Neuron (in vitro differentiated cells): ENCODE results near the gene MYOM3.

Source experiments
- H2AFZ ChIP-seq: one replicate; pipeline ENCODE4 v1.6.1; 2013; ENCODE audit warnings: low read depth, mild to moderate bottlenecking, inconsistent platforms, low read length, moderate library complexity
- H3K27me3 ChIP-seq: one replicate; pipeline ENCODE4 v1.6.1; 2013; ENCODE audit warnings: low read length; ENCODE audit not compliant: insufficient read depth
- H3K36me3 ChIP-seq: one replicate; pipeline ENCODE4 v1.6.1; 2013; ENCODE audit warnings: low read length; ENCODE audit not compliant: insufficient read depth
- H3K4me1 ChIP-seq: one replicate; pipeline ENCODE4 v1.6.1; 2013; ENCODE audit warnings: low read length; ENCODE audit not compliant: insufficient read depth
- H3K4me3 ChIP-seq: 2 replicates; pipeline ENCODE4 v1.5.1; 2013; ENCODE audit warnings: mild to moderate bottlenecking, low read length, moderate library complexity
- H3K9me3 ChIP-seq: one replicate; pipeline ENCODE4 v1.6.1; 2013; ENCODE audit warnings: low read length

The MYOM3 gene

GRCh38 chr1:24111996-24112779 lies at the start of gene MYOM3:
MYOM3 (minus strand) TSS chr1:24112135; CDS start chr1:24108636, 3,499 bp downstream.
- H3K27me3 ChIP-seq, result peaks cover 45% of the 10 kb centered on the region
- H3K36me3 ChIP-seq, result no peaks in the 10 kb centered on the region
- H3K4me3 ChIP-seq, result no peak within 1 kb of the TSS
- no peaks in the 10 kb centered on the region for H3K4me1 ChIP-seq
- no peaks in the 10 kb centered on the region for H3K9me3 ChIP-seq
- H2AFZ ChIP-seq, result no peak within 1 kb of the TSS

GRCh38 chr1:24161270-24161669 lies 49.3 kb upstream of the MYOM3 start:
- Histone ChIP-seq H3K9me3 (no peaks in the 10 kb centered on the region), H2AFZ (no peak overlapping the region), H3K4me3 (no peak overlapping the region), H3K27me3 (peaks cover 7% of the 10 kb centered on the region), H3K36me3 (no peaks in the 10 kb centered on the region), H3K4me1 (no peaks in the 10 kb centered on the region)

- Histone ChIP-seq H3K36me3 (no peaks in the 10 kb centered on the region), H2AFZ (no peak overlapping the region), H3K4me3 (no peak overlapping the region), H3K9me3 (no peaks in the 10 kb centered on the region), H3K27me3 (peaks cover 5% of the 10 kb centered on the region), H3K4me1 (no peaks in the 10 kb centered on the region)
Observed at GRCh38 chr1:24159366-24159765, 47.4 kb upstream of the MYOM3 start.

GRCh38 chr1:24157918-24158481 lies 46.1 kb upstream of the MYOM3 start:
- no peak overlapping the region for H2AFZ ChIP-seq
- H3K4me3 ChIP-seq, result no peak overlapping the region
- H3K36me3 ChIP-seq, result no peaks in the 10 kb centered on the region
- peaks cover 7% of the 10 kb centered on the region for H3K27me3 ChIP-seq
- no peaks in the 10 kb centered on the region for H3K4me1 ChIP-seq
- no peaks in the 10 kb centered on the region for H3K9me3 ChIP-seq

GRCh38 chr1:24156542-24157260 lies 44.8 kb upstream of the MYOM3 start:
- no peak overlapping the region for H3K4me3 ChIP-seq
- peaks cover 10% of the 10 kb centered on the region for H3K27me3 ChIP-seq
- H2AFZ ChIP-seq, result no peak overlapping the region
- no peaks in the 10 kb centered on the region for H3K4me1 ChIP-seq
- H3K36me3 ChIP-seq, result no peaks in the 10 kb centered on the region
- H3K9me3 ChIP-seq, result no peaks in the 10 kb centered on the region

- Histone ChIP-seq H3K36me3 (no peaks in the 10 kb centered on the region), H3K4me3 (no peak overlapping the region), H2AFZ (no peak overlapping the region), H3K27me3 (peaks cover 20% of the 10 kb centered on the region), H3K4me1 (no peaks in the 10 kb centered on the region), H3K9me3 (no peaks in the 10 kb centered on the region)
Observed at GRCh38 chr1:24155011-24155782, 43.3 kb upstream of the MYOM3 start.

GRCh38 chr1:24154215-24154614 lies 42.3 kb upstream of the MYOM3 start:
- Histone ChIP-seq H2AFZ (no peak overlapping the region), H3K36me3 (no peaks in the 10 kb centered on the region), H3K27me3 (peaks cover 20% of the 10 kb centered on the region), H3K9me3 (no peaks in the 10 kb centered on the region), H3K4me3 (no peak overlapping the region), H3K4me1 (no peaks in the 10 kb centered on the region)

- Histone ChIP-seq H2AFZ (no peak overlapping the region), H3K36me3 (no peaks in the 10 kb centered on the region), H3K27me3 (peaks cover 20% of the 10 kb centered on the region), H3K9me3 (no peaks in the 10 kb centered on the region), H3K4me3 (no peak overlapping the region), H3K4me1 (no peaks in the 10 kb centered on the region)
Observed at GRCh38 chr1:24152631-24153494, 40.9 kb upstream of the MYOM3 start.

GRCh38 chr1:24151175-24151533 lies 39.2 kb upstream of the MYOM3 start:
- Histone ChIP-seq H3K4me1 (no peaks in the 10 kb centered on the region), H3K36me3 (no peaks in the 10 kb centered on the region), H3K27me3 (peaks cover 23% of the 10 kb centered on the region), H2AFZ (no peak overlapping the region), H3K9me3 (no peaks in the 10 kb centered on the region), H3K4me3 (no peak overlapping the region)

GRCh38 chr1:24150234-24151174 lies 38.6 kb upstream of the MYOM3 start:
- H2AFZ ChIP-seq, result no peak overlapping the region
- no peaks in the 10 kb centered on the region for H3K4me1 ChIP-seq
- H3K4me3 ChIP-seq, result no peak overlapping the region
- no peaks in the 10 kb centered on the region for H3K9me3 ChIP-seq
- peaks cover 23% of the 10 kb centered on the region for H3K27me3 ChIP-seq
- no peaks in the 10 kb centered on the region for H3K36me3 ChIP-seq

- no peaks in the 10 kb centered on the region for H3K36me3 ChIP-seq
- no peak overlapping the region for H3K4me3 ChIP-seq
- H3K9me3 ChIP-seq, result no peaks in the 10 kb centered on the region
- no peaks in the 10 kb centered on the region for H3K4me1 ChIP-seq
- peaks cover 23% of the 10 kb centered on the region for H3K27me3 ChIP-seq
- H2AFZ ChIP-seq, result no peak overlapping the region
Observed at GRCh38 chr1:24149866-24150233, 37.9 kb upstream of the MYOM3 start.
